ENCODE measurements around the gene FLT3LG.

DNA sequence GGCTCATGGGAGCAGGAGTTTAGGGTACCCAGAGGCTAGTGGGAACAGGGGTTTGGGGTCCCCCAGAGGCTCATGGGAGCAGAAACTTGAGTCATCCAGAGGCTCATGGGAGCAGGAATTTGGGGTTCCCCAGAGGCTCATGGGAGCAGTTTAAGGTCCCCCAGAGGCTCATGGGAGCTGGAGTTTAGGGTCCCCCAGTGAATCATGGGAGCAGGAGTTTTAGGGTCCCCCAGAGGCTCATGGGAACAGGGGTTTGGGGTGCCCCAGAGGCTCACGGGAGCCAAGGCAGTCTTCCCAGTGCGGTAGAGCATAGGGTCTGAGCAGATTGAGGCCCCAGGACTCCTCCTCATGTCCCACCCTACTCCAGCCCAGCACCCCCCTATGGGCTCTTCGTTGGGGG is 8.6 kb upstream of the FLT3LG start:
- TF ChIP-seq, protein P1, sequence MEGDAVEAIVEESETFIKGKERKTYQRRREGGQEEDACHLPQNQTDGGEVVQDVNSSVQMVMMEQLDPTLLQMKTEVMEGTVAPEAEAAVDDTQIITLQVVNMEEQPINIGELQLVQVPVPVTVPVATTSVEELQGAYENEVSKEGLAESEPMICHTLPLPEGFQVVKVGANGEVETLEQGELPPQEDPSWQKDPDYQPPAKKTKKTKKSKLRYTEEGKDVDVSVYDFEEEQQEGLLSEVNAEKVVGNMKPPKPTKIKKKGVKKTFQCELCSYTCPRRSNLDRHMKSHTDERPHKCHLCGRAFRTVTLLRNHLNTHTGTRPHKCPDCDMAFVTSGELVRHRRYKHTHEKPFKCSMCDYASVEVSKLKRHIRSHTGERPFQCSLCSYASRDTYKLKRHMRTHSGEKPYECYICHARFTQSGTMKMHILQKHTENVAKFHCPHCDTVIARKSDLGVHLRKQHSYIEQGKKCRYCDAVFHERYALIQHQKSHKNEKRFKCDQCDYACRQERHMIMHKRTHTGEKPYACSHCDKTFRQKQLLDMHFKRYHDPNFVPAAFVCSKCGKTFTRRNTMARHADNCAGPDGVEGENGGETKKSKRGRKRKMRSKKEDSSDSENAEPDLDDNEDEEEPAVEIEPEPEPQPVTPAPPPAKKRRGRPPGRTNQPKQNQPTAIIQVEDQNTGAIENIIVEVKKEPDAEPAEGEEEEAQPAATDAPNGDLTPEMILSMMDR (conservative IDR thresholded peaks at IDR 0.05; ENCODE audit: low read length), result no peak
- TF ChIP-seq EZH2phosphoT487 (IDR thresholded peaks at IDR 0.05; ENCODE audit: borderline replicate concordance, low read depth, low read length), result no peak

Measured in OCI-LY7 (cell line).